ENCODE results near the gene FAM186B. TPM values are rescaled to one million over a fixed set of nuclear protein-coding genes. Genes with fewer than 3 reads are reported as not detected.

The FAM186B gene
- total and polyA plus RNA-seq, 5 donors from 2014 or later: 0.14 TPM; not detected in 4

DNA sequence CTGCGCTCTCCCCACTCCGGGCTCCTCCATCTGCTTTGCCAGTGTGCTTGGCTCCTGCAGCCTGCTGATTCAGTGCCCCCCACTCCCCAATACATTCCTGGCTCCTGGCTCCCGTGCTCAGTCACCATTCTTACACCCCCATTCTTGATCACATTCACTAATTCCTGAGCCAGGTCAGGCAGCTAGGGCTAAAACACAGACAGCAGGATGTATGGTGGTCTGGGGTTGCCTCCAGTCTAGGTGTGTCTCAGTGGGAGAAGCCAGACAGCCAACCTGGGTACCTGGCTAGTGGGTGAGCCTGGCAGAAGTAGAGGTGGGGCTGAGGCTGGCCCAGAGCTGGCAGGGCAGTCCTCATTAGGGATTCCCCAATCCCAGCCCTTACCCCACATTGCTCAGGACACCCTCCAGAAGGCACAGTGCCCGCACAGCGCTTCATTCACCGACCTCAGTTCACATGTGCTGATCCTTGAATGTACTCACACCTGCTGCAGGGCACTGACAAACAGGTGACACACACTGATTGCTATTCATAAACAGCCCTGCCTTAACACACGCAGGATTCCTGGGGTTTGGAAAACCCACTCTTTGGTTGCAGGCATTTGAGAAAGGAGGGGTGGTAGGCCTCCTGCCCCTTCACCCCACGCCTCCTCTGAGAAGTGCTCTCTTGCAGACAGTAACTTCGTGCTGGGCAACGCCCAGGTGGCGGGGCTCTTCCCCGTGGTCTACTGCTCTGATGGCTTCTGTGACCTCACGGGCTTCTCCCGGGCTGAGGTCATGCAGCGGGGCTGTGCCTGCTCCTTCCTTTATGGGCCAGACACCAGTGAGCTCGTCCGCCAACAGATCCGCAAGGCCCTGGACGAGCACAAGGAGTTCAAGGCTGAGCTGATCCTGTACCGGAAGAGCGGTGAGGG is 65.0 kb downstream of the FAM186B start:
- Histone ChIP-seq H3K9me3 (ENCODE audit: control insufficient read depth in 2 of 2, low read length in 2 of 2) (no peaks in the 10 kb centered on the region), H3K27me3 (ENCODE audit: control insufficient read depth, insufficient read depth, low read length) (peaks cover 3% of the 10 kb centered on the region), H3K4me1 (ENCODE audit: control insufficient read depth, insufficient read depth, low read length, poor library complexity, severe bottlenecking) (peaks cover 27% of the 10 kb centered on the region), H3K4me3 (ENCODE audit: low read depth, low read length) (no peak overlapping the region), H3K27ac (ENCODE audit: insufficient read depth, low read length, poor library complexity, severe bottlenecking) (no peak overlapping the region), H3K36me3 (ENCODE audit: control insufficient read depth, insufficient read depth, low read length) (no peaks in the 10 kb centered on the region)
- Mint-ChIP-seq H3K4me1 (peaks cover 0 to 45% (median 23%) of the 10 kb centered on the region in 4 donors), H3K27me3 (peaks cover 49% of the 10 kb centered on the region), H3K9me3 (peaks cover 0 to 2% (median 0%) of the 10 kb centered on the region in 7 donors), H3K27ac (peak overlapping the region; percentile 44 to 63 (median 54)), H3K4me3 (peak overlapping the region; percentile 77 to 95 (median 82)), H3K36me3 (no peaks in the 10 kb centered on the region)
- ATAC-seq (ENCODE audit: low read depth in 2 of 2): no peak
- DNase-seq: no peak

DNA sequence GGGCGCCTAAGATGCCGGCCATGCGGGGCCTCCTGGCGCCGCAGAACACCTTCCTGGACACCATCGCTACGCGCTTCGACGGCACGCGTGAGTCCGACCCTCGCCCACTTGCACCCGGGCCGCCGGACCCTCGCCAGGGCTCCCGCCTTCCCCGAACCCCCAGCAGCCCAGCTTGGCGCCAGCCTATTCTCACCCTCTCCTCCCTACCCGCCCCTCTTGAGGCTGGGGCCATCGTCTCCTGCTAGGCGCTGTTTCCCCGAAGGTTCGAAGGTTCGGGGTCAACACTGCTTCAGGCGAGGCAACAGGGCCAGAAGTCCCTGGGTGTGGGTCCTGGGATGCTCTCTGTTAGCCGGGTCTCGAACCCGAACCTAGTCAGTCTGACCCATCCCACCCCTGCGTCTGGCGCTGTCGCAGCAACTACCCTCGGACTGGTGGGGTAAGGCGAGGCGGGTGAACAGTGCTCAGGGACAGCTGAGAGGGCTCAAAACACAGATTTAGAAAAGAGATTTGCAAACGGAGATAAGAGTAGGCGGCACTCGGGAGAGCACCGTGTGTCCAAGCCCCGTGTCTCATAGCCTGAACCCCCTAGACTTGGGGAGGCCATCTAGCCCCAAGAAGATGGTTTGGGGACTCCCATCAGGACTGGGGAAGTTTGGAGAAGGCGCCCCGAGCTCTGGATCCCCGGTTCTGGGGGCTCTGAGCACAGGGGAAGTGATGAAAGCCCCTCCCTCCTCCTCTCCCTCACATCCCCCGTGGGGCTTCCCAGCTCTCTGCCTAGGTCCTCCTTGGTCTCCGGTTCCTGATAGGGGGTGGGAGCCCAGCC is 65.8 kb downstream of the FAM186B start:
- Mint-ChIP-seq H3K4me3 (peak overlapping the region; percentile 77 to 95 (median 87)), H3K27me3 (peaks cover 55% of the 10 kb centered on the region), H3K36me3 (no peaks in the 10 kb centered on the region), H3K27ac (peak overlapping the region in 2 of 3 donors; percentile 54 to 84), H3K9me3 (peaks cover 0 to 2% (median 0%) of the 10 kb centered on the region in 7 donors), H3K4me1 (peaks cover 0 to 43% (median 23%) of the 10 kb centered on the region in 4 donors)
- ATAC-seq (ENCODE audit: low read depth in 2 of 2): no peak
- Histone ChIP-seq H3K9me3 (ENCODE audit: control insufficient read depth in 2 of 2, low read length in 2 of 2) (no peaks in the 10 kb centered on the region), H3K27me3 (ENCODE audit: control insufficient read depth, insufficient read depth, low read length) (peaks cover 3% of the 10 kb centered on the region), H3K27ac (ENCODE audit: insufficient read depth, low read length, poor library complexity, severe bottlenecking) (no peak overlapping the region), H3K4me3 (ENCODE audit: low read depth, low read length) (peak overlapping the region; percentile 37), H3K36me3 (ENCODE audit: control insufficient read depth, insufficient read depth, low read length) (no peaks in the 10 kb centered on the region), H3K4me1 (ENCODE audit: control insufficient read depth, insufficient read depth, low read length, poor library complexity, severe bottlenecking) (peaks cover 27% of the 10 kb centered on the region)
- no peak for DNase-seq

DNA sequence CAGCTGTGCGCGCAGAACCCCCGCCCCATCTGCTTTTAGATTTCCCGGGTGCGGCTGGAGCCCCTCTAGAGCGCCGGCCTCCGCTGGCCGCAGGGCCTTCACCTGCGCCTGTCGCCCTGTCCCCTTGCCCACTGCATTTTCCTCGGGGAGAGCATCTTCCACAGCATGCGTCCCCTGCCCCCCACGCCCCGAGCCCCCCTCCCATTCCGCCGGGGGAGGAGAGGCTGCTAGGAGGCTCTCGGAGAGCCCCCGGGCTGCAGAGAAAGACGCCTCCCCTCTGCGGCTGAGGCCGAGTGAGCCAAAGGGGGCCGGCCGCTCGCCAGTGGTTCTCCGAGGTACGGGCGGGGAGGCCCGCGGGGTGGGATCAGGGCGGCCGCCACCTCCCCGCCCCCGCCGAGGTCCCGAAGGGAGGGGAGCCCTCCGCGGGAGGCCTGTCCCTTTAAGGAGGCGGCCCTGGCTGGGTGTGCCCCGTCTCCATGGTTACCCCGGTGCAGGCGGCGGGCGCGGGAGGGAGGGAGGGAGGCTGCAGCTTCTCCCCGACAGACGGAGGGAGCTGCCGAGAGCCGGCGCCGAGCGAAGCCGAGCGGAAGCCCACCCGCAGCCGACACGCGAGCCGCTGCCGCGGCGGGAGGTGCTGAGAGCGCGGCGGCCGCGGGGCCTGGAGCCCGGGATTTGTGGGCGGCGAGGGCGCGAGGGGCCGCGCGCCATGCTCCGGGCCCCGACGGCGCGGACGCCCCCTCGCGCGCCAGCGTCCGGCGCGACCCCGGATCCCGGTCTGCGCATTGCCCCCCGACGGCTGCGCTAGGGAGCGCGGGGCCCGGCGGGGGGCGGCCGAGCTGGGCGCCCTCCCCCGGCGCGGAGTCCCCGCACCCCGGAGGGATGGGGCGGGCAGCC is 66.7 kb downstream of the FAM186B start, which contains the start of gene KCNH3:
Gene KCNH3, plus strand, starts transcription at position 521 of the 894 bp plus-strand sequence. CDS start 387 bp downstream, outside the sequence.
- H3K36me3 Mint-ChIP-seq: no peaks in the 10 kb centered on the region
- H3K27me3 ChIP-seq (ENCODE audit: control insufficient read depth, insufficient read depth, low read length): peaks cover 3% of the 10 kb centered on the region

DNA sequence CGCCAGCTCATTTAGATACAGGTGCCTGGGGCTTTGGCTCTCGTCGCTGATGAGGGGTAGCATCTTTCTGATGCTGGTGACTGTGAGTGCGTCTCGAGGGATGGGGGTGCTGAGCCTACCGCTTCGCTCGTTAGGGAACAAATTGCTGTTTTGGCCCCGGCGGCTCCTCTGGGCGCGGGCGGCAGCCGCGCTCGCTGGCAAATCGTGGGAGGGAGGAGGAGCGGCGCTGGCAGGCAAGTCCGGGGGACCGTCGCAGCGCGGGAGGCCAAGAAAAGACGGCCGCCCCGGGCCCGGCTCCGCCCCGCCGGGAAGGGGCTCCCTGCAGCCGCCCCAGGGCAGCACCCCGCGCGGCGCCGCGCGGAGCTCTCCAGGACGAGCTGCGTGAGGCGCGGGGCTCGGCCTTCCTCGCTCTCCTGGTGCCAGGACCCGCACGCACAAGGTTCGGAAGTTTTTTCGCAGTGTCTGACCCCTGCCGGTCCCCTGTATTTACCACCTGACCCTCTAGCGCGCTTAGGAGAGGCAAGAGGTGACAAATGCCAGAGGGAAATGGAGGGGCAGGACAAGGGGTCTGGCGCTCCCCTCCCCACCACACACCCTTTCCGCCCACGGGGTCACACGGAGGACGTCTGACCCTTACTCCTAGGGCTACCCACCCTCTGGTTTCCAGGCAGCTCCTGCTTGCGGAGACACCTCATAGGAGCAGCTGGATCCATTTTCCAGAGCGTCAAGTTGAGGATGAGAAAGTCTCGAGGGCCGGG is 67.5 kb downstream of the FAM186B start:
- Mint-ChIP-seq H3K27ac (peak overlapping the region in 1 of 3 donors; percentile 79), H3K4me1 (peaks cover 0 to 39% (median 22%) of the 10 kb centered on the region in 4 donors), H3K36me3 (no peaks in the 10 kb centered on the region), H3K9me3 (peaks cover 0 to 2% (median 0%) of the 10 kb centered on the region in 7 donors), H3K27me3 (peaks cover 56% of the 10 kb centered on the region), H3K4me3 (peak overlapping the region; percentile 82 to 93 (median 88))
- Histone ChIP-seq H3K27ac (ENCODE audit: insufficient read depth, low read length, poor library complexity, severe bottlenecking) (no peak overlapping the region), H3K27me3 (ENCODE audit: control insufficient read depth, insufficient read depth, low read length) (peaks cover 3% of the 10 kb centered on the region), H3K9me3 (ENCODE audit: control insufficient read depth in 2 of 2, low read length in 2 of 2) (no peaks in the 10 kb centered on the region), H3K36me3 (ENCODE audit: control insufficient read depth, insufficient read depth, low read length) (no peaks in the 10 kb centered on the region), H3K4me1 (ENCODE audit: control insufficient read depth, insufficient read depth, low read length, poor library complexity, severe bottlenecking) (peaks cover 27% of the 10 kb centered on the region), H3K4me3 (ENCODE audit: low read depth, low read length) (peak overlapping the region; percentile 48)
- DNase-seq: peak in 2 of 3 donors; percentile 23 to 26
- no peak for ATAC-seq (ENCODE audit: low read depth in 2 of 2)

More for the DNA sequence above, 66.7 kb downstream of the FAM186B start, which contains the start of gene KCNH3:
- DNase-seq (peak; percentile 87 to 93 (median 89)), ATAC-seq (ENCODE audit: low read depth in 2 of 2) (peak; percentile 89 to 94)
- Histone ChIP-seq H3K4me1 (ENCODE audit: control insufficient read depth, insufficient read depth, low read length, poor library complexity, severe bottlenecking) (peaks cover 27% of the 10 kb centered on the region), H3K36me3 (ENCODE audit: control insufficient read depth, insufficient read depth, low read length) (no peaks in the 10 kb centered on the region), H3K9me3 (ENCODE audit: control insufficient read depth in 2 of 2, low read length in 2 of 2) (no peaks in the 10 kb centered on the region), H3K27ac (ENCODE audit: insufficient read depth, low read length, poor library complexity, severe bottlenecking) (no peak within 1 kb of the TSS), H3K4me3 (ENCODE audit: low read depth, low read length) (peak within 1 kb of the TSS; percentile 48)
- Mint-ChIP-seq H3K4me1 (peaks cover 0 to 42% (median 23%) of the 10 kb centered on the region in 4 donors), H3K27me3 (peaks cover 56% of the 10 kb centered on the region), H3K9me3 (peaks cover 0 to 2% (median 0%) of the 10 kb centered on the region in 7 donors), H3K4me3 (peak within 1 kb of the TSS; percentile 82 to 93 (median 87)), H3K27ac (peak within 1 kb of the TSS in 1 of 3 donors; percentile 84)

Other genes starting within 250 kb of the FAM186B start
- 5.5 TPM for gene SPATS2, start 238.2 kb downstream of the FAM186B start, total RNA-seq
- 1 to 10 TPM; 2.4 to 4.8 (median 3.6) TPM for gene SPATS2, start 238.2 kb downstream of the FAM186B start, polyA plus RNA-seq
- 1.2 TPM for gene KCNH3, start 66.6 kb downstream of the FAM186B start, total RNA-seq
- gene KCNH3, start 66.6 kb downstream of the FAM186B start, polyA plus RNA-seq: 1 to 10 TPM; 1.1 to 2.1 (median 1.5) TPM
- gene MCRS1, start 37.5 kb downstream of the FAM186B start, total RNA-seq: 72.8 TPM
- 10 to 100 TPM; 62.8 to 81.0 (median 67.8) TPM for gene MCRS1, start 37.5 kb downstream of the FAM186B start, polyA plus RNA-seq
- 6.3 TPM for gene PRPF40B, start 17.9 kb upstream of the FAM186B start, total RNA-seq
- gene PRPF40B, start 17.9 kb upstream of the FAM186B start, polyA plus RNA-seq: 1 to 10 TPM in 3 of 4 donors, under 1 TPM in 1; 0.78 to 3.2 (median 1.7) TPM
- 21.4 TPM for gene FMNL3, start 101.8 kb upstream of the FAM186B start, total RNA-seq
- 1 to 10 TPM; 3.8 to 9.0 (median 5.0) TPM for gene FMNL3, start 101.8 kb upstream of the FAM186B start, polyA plus RNA-seq
- gene TMBIM6, start 135.9 kb upstream of the FAM186B start, total RNA-seq: 376 TPM
- gene TMBIM6, start 135.9 kb upstream of the FAM186B start, polyA plus RNA-seq: 1,000 to 10,000 TPM; 1,002 to 1,224 (median 1,189) TPM
- 7.8 TPM for gene NCKAP5L, start 222.8 kb upstream of the FAM186B start, total RNA-seq
- under 1 TPM; 0.18 to 0.91 (median 0.56) TPM for gene NCKAP5L, start 222.8 kb upstream of the FAM186B start, polyA plus RNA-seq
- 4.6 TPM for gene BCDIN3D, start 237.5 kb upstream of the FAM186B start, total RNA-seq
- gene BCDIN3D, start 237.5 kb upstream of the FAM186B start, polyA plus RNA-seq: 1 to 10 TPM; 7.3 to 9.8 (median 8.7) TPM

Measured in CD4-positive, CD25-positive, alpha-beta regulatory T cell (primary cell).